Spleen (tissue), 7 donors: Measurements from ENCODE around the gene KRT40.

Experiments used
- POLR2A ChIP-seq, 3 donors: fragments of 450-650 bp; IDR thresholded peaks; one replicate each; pipeline ENCODE4 v1.5.1; 2017; ENCODE audit warnings: antibody characterized with exemption in 3 of 3, mild to moderate bottlenecking in 1 of 3
- POLR2AphosphoS5 ChIP-seq, 3 donors: sonication (generic); formaldehyde crosslinking; IDR thresholded peaks; one replicate each; pipeline ENCODE4 v1.5.1; 2017; ENCODE audit warnings: antibody characterized with exemption in 3 of 3
- TF ChIP-seq, protein P1 (sequence below), 11 experiments: fragments of 200-600 bp in 7 of 11; fragments of 450-650 bp in 4 of 11; sonication (generic) in 4 of 11; IDR thresholded peaks in 8 of 11; conservative IDR thresholded peaks in 3 of 11; 1 replicate in 7 of 11; 2 replicates in 4 of 11; pipeline versions ENCODE4 v1.4.0 to v1.8.0; 2016 to 2021; ENCODE audit warnings: antibody characterized with exemption in 11 of 11, inconsistent platforms in 4 of 11, mild to moderate bottlenecking in 1 of 11
- donor health status: DM: no; HTN: no; CAD: no; lungs with moderate emphysema.
- donor health status: DM: no; HTN: no; CAD: no.
- donor health status: DM: no; HTN: no; CAD: no.

GRCh38 chr17:40932608-40933007 is 51.5 kb downstream of the KRT40 start:
- no peak for TF ChIP-seq POLR2A (IDR thresholded peaks at IDR 0.05)
- no peak for TF ChIP-seq POLR2AphosphoS5 (IDR thresholded peaks at IDR 0.05)
- TF ChIP-seq, protein P1, sequence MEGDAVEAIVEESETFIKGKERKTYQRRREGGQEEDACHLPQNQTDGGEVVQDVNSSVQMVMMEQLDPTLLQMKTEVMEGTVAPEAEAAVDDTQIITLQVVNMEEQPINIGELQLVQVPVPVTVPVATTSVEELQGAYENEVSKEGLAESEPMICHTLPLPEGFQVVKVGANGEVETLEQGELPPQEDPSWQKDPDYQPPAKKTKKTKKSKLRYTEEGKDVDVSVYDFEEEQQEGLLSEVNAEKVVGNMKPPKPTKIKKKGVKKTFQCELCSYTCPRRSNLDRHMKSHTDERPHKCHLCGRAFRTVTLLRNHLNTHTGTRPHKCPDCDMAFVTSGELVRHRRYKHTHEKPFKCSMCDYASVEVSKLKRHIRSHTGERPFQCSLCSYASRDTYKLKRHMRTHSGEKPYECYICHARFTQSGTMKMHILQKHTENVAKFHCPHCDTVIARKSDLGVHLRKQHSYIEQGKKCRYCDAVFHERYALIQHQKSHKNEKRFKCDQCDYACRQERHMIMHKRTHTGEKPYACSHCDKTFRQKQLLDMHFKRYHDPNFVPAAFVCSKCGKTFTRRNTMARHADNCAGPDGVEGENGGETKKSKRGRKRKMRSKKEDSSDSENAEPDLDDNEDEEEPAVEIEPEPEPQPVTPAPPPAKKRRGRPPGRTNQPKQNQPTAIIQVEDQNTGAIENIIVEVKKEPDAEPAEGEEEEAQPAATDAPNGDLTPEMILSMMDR (IDR thresholded peaks at IDR 0.05 in 8 of 11, conservative IDR thresholded peaks at IDR 0.05 in 3 of 11), result no peak
